Hepatocyte (in vitro differentiated cells): ENCODE measurements around the gene SAMD4A. TPM values are rescaled to one million over a fixed set of nuclear protein-coding genes. Genes with fewer than 3 reads are reported as not detected.

Experiments
- DNase-seq: peaks from one replicate; pipeline ENCODE4 v3.0.0-alpha.2; 2016; ENCODE audit warnings: low spot score
- H2AFZ ChIP-seq: fragments of 200-600 bp; sonication (generic); 2 replicates; pipeline ENCODE4 v1.6.0; 2016; ENCODE audit warnings: antibody characterized with exemption, mild to moderate bottlenecking
- H3K27ac ChIP-seq: fragments of 200-600 bp; sonication (generic); 2 replicates; pipeline ENCODE4 v1.5.1; 2016; ENCODE audit warnings: mild to moderate bottlenecking
- H3K27me3 ChIP-seq: fragments of 200-600 bp; sonication (generic); 2 replicates; pipeline ENCODE4 v1.6.1; 2016
- H3K36me3 ChIP-seq: fragments of 200-600 bp; sonication (generic); replicated peaks from 2 replicates; pipeline ENCODE4 v1.5.1; 2016; ENCODE audit warnings: low read depth; ENCODE audit not compliant: insufficient read depth
- H3K4me1 ChIP-seq: fragments of 200-600 bp; sonication (generic); 2 replicates; pipeline ENCODE4 v1.5.1; 2016; ENCODE audit warnings: mild to moderate bottlenecking, moderate library complexity; ENCODE audit not compliant: insufficient read depth
- H3K4me2 ChIP-seq: fragments of 200-600 bp; sonication (generic); 2 replicates; pipeline ENCODE4 v1.6.0; 2016
- H3K4me3 ChIP-seq: fragments of 200-600 bp; sonication (generic); 2 replicates; pipeline ENCODE4 v1.5.1; 2016; ENCODE audit warnings: mild to moderate bottlenecking
- H3K79me2 ChIP-seq: fragments of 200-600 bp; sonication (generic); 2 replicates; pipeline ENCODE4 v1.6.0; 2017; ENCODE audit warnings: mild to moderate bottlenecking
- H3K9me2 ChIP-seq: fragments of 200-600 bp; sonication (generic); replicated peaks from 2 replicates; pipeline ENCODE4 v1.6.0; 2017; ENCODE audit warnings: mild to moderate bottlenecking; ENCODE audit not compliant: insufficient read depth
- H3K9me3 ChIP-seq: fragments of 200-600 bp; sonication (generic); 2 replicates; pipeline ENCODE4 v1.5.1; 2016; ENCODE audit warnings: low read depth, mild to moderate bottlenecking
- H4K20me1 ChIP-seq: fragments of 200-600 bp; sonication (generic); 2 replicates; pipeline ENCODE4 v1.6.0; 2016; ENCODE audit warnings: mild to moderate bottlenecking; ENCODE audit not compliant: insufficient read depth, poor library complexity, severe bottlenecking
- EZH2 ChIP-seq: fragments of 200-600 bp; sonication (generic); IDR thresholded peaks from 2 replicates; pipeline ENCODE4 v1.6.1; 2016; ENCODE audit warnings: antibody characterized with exemption, mild to moderate bottlenecking, borderline replicate concordance
- EZH2phosphoT487 ChIP-seq: fragments of 200-600 bp; sonication (generic); IDR thresholded peaks from one replicate; pipeline ENCODE4 v1.6.1; 2018; ENCODE audit warnings: antibody characterized with exemption, mild to moderate bottlenecking, low read depth, moderate library complexity; ENCODE audit not compliant: unreplicated experiment, severe bottlenecking
- WGBS: methylation state at CpG from one replicate; pipeline ENCODE4 v1.1.6; 2016; ENCODE audit warnings: low lambda C conversion rate; ENCODE audit errors: missing lambda C conversion rate; 5-methylcytosine and 5-hydroxymethylcytosine counted together
- polyA plus RNA-seq: library from polyadenylated mRNA; unstranded; fragments of >200 nt; fragmentation: Nextera tagmentation; extraction: Ambion mirVana; gene quantifications from 2 replicates; pipeline ENCODE4 v1.2.1, GENCODE V29; 2016
- total RNA-seq: library from RNA; depleted of rRNA; stranded (reverse); fragments of >200 nt; gene quantifications from 2 replicates; pipeline ENCODE4 v1.2.3, GENCODE V29; 2014
- TF ChIP-seq, protein P1 (sequence below): fragments of 200-600 bp; sonication (generic); IDR thresholded peaks from 2 replicates; pipeline ENCODE4 v1.5.1; 2016; ENCODE audit warnings: antibody characterized with exemption, mild to moderate bottlenecking; ENCODE audit not compliant: poor library complexity

SAMD4A gene
- total and polyA plus RNA-seq, 2 experiments from 2014 or later: 10.5 to 15.7 TPM

DNA sequence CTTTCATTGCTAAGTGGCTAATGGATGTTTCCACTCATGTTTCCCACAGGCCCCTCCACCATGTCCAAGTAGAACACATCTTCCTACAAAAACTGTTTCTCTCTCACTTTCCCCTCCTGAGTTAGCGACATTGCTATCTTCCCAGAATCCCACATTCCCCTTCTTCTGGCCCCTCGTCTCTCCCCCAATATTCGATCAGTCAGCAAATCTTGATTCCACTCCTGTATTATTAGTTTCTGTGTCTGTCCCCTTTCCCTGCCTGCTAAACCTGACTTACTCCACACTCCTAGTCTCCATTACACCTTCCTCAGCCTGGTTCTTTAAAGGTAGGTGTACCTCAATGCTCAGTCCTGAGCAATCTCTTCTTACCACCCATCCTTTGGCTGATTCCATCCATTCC, 19.3 kb upstream of the SAMD4A start:
- H3K9me3 ChIP-seq: no peaks in the 10 kb centered on the region
- H3K9me2 ChIP-seq: no peaks in the 10 kb centered on the region
- H3K4me1 ChIP-seq: no peaks in the 10 kb centered on the region
- no peak overlapping the region for H3K27ac ChIP-seq
- H2AFZ ChIP-seq: no peak overlapping the region
- no peak overlapping the region for H3K4me3 ChIP-seq
- no peaks in the 10 kb centered on the region for H3K36me3 ChIP-seq
- no peaks in the 10 kb centered on the region for H3K79me2 ChIP-seq
- TF ChIP-seq EZH2phosphoT487 (no peak), EZH2 (no peak)
- TF ChIP-seq, protein P1, sequence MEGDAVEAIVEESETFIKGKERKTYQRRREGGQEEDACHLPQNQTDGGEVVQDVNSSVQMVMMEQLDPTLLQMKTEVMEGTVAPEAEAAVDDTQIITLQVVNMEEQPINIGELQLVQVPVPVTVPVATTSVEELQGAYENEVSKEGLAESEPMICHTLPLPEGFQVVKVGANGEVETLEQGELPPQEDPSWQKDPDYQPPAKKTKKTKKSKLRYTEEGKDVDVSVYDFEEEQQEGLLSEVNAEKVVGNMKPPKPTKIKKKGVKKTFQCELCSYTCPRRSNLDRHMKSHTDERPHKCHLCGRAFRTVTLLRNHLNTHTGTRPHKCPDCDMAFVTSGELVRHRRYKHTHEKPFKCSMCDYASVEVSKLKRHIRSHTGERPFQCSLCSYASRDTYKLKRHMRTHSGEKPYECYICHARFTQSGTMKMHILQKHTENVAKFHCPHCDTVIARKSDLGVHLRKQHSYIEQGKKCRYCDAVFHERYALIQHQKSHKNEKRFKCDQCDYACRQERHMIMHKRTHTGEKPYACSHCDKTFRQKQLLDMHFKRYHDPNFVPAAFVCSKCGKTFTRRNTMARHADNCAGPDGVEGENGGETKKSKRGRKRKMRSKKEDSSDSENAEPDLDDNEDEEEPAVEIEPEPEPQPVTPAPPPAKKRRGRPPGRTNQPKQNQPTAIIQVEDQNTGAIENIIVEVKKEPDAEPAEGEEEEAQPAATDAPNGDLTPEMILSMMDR: no peak
- WGBS: 100% methylated on average over 3 of the region's 3 CpGs
- DNase-seq: no peak
- no peak overlapping the region for H3K4me2 ChIP-seq
- no peaks in the 10 kb centered on the region for H4K20me1 ChIP-seq
- no peaks in the 10 kb centered on the region for H3K27me3 ChIP-seq

- H3K4me3 ChIP-seq: no peak overlapping the region
- 90% methylated on average over 5 of the region's 5 CpGs for WGBS
Measured at GRCh38 chr14:54548491-54548890, 18.4 kb upstream of the SAMD4A start.

DNA sequence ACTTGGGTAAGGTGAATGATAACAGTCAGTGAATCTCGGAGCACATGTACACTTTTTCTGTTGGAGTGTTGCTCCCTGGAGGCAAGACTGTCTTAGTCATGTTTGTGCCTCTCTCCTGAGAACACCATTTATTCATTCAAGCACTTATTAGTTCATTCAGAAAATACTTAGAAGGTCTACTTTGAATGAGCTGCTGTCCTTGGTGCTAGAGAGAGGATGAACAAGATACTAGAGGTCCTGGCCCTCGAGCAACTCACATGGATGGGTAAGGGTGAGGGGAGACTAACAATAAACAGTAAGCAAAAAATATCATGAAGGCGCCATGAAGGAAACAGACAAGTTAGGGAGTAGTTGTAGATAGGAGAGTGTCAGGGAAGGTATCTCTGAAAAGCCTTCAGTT, 17.1 kb upstream of the SAMD4A start:
- H3K4me3 ChIP-seq: no peak overlapping the region
- no peaks in the 10 kb centered on the region for H3K36me3 ChIP-seq
- no peaks in the 10 kb centered on the region for H3K79me2 ChIP-seq
- WGBS: 83% methylated on average over 3 of the region's 3 CpGs
- no peaks in the 10 kb centered on the region for H3K9me2 ChIP-seq
- no peak overlapping the region for H3K27ac ChIP-seq
- no peak for TF ChIP-seq EZH2phosphoT487
- no peak for TF ChIP-seq EZH2
- H4K20me1 ChIP-seq: no peaks in the 10 kb centered on the region
- H3K4me2 ChIP-seq: no peak overlapping the region
- DNase-seq: peak; percentile 24
- no peaks in the 10 kb centered on the region for H3K9me3 ChIP-seq
- H3K4me1 ChIP-seq: no peaks in the 10 kb centered on the region
- no peak overlapping the region for H2AFZ ChIP-seq
- H3K27me3 ChIP-seq: no peaks in the 10 kb centered on the region

More at GRCh38 chr14:54548491-54548890, 18.4 kb upstream of the SAMD4A start:
- Histone ChIP-seq H3K27me3 (no peaks in the 10 kb centered on the region), H3K4me1 (no peaks in the 10 kb centered on the region), H4K20me1 (no peaks in the 10 kb centered on the region), H3K79me2 (no peaks in the 10 kb centered on the region), H3K4me2 (no peak overlapping the region), H3K36me3 (no peaks in the 10 kb centered on the region), H3K9me2 (no peaks in the 10 kb centered on the region), H3K27ac (no peak overlapping the region), H3K9me3 (no peaks in the 10 kb centered on the region), H2AFZ (no peak overlapping the region)
- no peak for DNase-seq
- no peak for TF ChIP-seq EZH2
- TF ChIP-seq, protein P1: no peak
- TF ChIP-seq EZH2phosphoT487: no peak

- no peaks in the 10 kb centered on the region for H3K9me2 ChIP-seq
- H3K27me3 ChIP-seq: no peaks in the 10 kb centered on the region
- no peak overlapping the region for H3K4me3 ChIP-seq
- no peaks in the 10 kb centered on the region for H4K20me1 ChIP-seq
- no peaks in the 10 kb centered on the region for H3K79me2 ChIP-seq
- H3K27ac ChIP-seq: no peak overlapping the region
- 65% methylated on average over 1 of the region's 1 CpG for WGBS
- H3K9me3 ChIP-seq: no peaks in the 10 kb centered on the region
- H3K4me1 ChIP-seq: no peaks in the 10 kb centered on the region
- H3K4me2 ChIP-seq: no peak overlapping the region
- no peak for DNase-seq
- no peaks in the 10 kb centered on the region for H3K36me3 ChIP-seq
- H2AFZ ChIP-seq: no peak overlapping the region
- TF ChIP-seq EZH2phosphoT487: no peak
- no peak for TF ChIP-seq EZH2
- TF ChIP-seq, protein P1: no peak
Measured at GRCh38 chr14:54550514-54550913, 16.4 kb upstream of the SAMD4A start.
